Measurements from ENCODE around the gene VMO1.

The VMO1 gene

DNA sequence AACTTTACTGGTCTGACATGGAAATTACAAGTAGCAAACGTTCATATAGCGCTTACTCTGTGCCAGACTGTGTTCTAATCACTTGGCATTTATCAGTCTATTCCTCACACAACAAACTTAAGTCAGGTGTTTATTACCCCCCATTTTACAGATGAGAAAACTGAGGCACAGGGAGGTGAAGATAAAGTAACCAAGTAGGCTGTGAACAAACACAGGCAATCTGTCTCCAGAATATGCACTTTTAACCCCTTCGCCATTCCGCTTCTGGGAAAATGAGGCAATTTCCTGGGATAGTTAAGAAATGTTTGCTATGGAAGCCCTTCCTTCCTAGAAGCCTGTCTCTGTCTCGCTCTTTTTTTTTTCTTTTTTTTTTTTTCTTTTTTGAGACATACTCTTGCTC lies 34.2 kb downstream of the VMO1 start:
- no peak for DNase-seq

DNA sequence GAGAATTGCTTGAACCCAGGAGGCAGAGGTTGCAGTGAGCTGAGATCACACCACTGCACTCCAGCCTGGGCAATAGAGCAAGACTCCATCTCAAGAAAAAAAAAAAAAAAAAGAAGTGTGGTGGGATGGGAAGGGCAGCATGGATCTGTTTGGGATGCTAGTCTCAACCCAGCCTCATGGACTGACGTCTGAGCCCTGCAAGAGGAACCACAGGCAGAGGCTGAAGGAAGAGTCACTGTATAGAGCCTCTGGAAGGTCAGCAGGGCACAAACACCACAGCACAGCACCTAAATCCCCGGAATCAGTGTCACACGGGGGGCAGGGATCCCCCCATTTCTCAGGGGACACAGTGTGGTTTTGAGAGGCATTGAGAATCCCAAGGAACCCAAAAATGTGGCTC lies 35.6 kb downstream of the VMO1 start:
- DNase-seq, result no peak

DNA sequence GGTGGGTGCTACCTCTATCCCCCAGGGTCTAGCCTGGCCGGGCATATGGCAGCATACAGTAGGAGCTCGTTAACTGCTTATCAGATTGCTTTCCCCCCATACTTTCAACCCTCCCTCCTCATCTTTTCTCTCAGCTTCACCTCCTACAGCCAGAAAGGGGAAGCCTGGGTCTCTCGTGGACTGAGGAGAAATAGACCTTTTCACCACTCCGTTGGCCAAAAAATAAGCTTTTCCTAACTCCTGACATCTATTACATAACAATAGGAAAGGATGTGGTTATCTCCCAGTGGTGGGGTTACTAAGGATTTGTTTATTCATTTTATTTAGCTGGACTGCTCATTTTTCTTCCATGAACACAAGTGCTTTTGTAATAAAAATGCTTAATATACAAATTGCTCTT lies 37.5 kb downstream of the VMO1 start:
- DNase-seq, result no peak

DNA sequence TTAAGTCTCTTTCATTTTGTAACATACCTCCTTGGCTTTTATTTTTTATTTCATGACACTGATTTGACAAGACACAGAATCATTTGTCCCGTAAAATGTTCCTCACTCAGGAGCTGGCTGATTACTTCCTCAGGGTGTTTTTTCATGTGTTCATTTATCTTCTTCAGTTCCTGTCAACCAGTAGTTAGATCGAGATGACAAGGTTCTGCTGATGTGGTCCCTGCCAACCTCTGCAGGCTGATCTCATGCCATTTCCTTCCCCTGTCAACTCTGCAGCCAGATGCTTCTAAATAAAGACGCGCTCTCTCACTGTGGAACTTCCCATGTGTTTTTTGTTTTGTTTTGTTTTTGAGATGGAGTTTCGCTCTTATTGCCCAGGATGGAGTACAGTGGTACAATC lies 38.3 kb downstream of the VMO1 start:
- DNase-seq, result no peak

DNA sequence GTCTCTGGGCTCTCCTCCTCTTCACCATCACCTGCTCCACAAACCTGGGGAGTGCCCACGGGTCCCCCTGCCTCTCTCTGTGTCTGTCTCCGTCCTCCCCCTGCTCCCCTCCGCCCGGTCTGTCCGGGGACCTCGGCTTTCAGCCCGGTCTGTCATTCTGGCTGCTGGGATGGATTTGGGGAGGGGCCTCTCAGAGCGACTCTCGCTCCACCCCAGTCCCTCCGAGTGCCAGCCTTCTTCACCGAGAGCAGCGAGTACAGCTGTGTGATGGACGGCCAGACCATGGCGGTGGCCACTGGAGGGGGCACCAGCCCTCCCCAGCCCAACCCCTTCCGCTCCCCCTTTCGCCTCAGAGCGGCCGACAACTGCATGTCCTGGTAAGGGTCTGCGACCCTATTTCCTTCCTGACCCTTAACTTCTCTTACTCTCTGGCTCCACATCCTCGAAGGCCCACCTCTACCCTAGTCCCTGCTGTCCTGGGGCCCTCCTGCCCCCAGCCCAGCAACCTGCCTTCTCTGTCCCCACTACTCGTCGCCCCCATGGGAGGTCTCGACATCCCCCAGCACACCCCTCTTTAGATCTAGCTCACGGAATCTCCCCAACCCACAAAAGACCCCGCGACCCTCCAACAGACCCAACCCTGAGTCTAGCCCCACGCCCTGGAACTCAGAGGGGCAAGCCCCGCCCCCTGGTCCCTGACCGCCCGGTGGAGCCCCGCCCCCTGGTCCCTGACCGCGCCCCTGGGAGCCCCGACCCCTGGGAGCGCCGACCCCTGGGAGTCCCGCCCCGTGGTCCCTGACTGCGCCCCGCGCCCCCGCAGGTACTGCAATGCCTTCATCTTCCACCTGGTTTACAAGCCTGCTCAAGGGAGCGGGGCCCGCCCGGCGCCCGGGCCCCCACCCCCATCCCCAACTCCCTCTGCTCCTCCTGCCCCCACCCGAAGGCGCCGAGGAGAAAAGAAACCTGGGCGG lies 40.9 kb downstream of the VMO1 start:
- no peak for DNase-seq

DNA sequence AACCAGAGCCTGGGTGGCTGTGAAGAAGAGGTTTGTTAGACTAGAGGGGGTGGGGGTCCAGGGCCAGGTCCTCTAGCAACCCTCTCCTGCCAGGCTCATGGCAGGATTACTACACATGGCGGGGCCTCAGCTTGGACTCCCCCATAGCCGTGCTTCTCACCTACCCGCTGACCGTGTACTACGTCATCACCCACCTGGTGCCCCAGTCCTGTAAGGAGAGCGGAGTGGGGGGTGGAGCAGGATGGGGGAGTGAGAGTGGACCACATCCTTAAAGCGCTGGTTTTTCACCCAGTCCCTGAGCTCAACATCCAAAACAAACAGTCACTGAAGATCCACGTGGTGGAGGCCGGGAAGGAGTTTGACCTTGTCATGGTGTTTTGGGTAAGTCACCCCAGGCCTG lies 42.3 kb downstream of the VMO1 start:
- no peak for DNase-seq

DNA sequence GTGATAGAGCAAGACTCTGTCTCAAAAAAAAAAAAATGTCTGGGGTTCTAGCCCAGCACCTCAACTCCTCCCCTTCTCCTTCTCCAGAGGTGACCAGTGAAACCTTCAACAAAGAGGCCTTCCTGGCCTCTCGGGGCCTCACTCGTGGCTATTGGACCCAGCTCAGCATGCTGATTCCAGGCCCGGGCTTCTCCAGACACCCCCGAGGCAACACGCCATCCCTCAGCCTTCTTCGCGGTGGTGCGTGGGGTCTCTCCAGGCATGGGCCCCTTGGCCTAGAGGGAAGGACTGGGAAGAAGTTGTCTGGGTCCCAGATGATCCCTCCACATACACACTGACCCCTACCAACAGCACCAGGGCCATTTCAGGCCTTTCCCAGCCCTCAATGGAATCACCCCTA lies 42.9 kb downstream of the VMO1 start:
- no peak for DNase-seq

DNA sequence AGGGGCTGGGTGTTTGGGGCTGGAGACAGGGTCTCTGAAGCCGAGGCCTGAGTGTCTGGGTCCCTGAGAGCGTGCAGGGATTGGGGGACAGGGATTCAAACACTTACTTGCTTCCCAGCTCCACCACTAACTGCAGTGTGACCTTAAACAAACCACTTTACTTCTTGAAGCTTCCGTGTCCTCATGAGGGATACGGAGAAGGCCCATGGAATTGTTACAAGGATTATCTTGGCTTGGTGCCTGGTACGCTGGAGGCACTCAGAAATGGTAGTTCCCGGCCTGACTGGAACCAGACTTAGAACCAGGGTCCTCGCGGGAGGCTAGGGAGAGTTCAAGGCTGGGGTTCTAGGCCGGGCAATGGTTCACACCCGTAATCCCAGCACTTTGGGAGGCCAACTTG lies 43.5 kb downstream of the VMO1 start:
- DNase-seq, result no peak

DNA sequence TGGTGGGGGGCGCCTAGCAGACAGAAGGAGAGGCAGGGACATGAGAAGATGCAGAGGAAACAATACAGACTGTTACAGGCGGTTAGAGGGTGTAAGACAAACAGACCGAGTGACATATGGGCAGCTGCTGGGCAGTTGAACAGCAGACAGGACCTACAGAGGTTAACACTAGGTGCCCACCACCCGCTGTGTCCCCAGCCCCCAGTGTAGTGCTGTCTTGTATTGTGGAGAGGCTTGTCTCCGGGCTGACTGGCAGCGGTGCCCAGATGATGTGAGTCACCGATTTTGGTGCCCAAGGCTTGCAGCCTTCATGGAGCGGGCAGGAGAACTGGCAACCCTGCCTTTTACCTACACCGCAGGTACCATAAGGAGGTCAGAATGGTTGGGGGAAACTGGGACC lies 44.0 kb downstream of the VMO1 start:
- DNase-seq, result no peak

DNA sequence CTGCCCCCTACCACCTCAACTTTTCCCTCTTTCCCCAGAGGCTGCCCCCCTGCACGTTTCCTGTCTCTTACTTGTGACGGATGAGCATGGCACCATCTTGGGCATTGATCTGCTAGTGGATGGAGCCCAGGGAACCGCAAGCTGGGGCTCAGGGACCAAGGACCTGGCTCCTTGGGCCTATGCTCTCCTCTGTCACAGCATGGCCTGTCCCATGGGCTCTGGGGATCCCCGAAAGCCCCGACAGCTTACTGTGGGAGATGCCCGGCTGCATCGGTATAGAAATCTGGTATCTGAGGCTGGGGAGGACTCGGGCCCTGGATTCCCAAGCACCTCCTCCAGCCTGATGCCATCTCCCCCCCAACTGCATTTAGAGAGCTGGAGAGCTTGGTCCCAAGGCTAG lies 44.6 kb downstream of the VMO1 start:
- DNase-seq, result no peak

DNA sequence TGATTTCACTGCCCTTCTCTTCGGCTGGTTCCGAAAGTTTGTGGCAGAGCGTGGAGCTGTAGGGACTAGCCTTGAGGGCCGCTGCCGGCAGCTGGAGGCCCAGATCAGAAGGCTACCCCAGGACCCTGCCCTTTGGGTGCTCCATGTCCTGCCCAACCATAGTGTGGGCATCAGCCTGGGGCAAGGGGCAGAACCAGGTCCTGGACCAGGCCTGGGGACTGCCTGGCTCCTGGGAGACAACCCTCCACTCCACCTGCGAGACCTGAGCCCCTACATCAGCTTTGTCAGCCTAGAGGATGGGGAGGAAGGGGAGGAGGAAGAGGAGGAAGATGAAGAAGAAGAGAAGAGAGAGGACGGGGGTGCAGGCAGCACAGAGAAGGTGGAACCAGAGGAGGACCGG lies 45.6 kb downstream of the VMO1 start:
- DNase-seq, result no peak

DNA sequence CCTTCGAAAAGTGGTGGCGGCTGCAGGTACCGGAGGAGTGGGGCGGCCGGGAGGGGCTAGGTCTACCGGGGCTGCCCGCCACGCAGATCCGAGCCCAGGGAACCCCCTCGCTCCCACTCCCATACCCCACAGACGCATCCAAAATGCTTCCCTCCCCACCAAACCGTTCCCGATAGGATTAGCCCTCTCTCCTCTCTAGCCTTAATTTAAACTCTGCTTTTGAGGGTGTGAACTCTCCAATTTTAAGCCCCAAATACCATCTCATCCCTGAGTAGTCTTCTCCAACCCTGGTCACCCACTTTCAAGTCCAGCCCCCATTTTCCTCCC lies 46.2 kb downstream of the VMO1 start:
- DNase-seq, result no peak

DNA sequence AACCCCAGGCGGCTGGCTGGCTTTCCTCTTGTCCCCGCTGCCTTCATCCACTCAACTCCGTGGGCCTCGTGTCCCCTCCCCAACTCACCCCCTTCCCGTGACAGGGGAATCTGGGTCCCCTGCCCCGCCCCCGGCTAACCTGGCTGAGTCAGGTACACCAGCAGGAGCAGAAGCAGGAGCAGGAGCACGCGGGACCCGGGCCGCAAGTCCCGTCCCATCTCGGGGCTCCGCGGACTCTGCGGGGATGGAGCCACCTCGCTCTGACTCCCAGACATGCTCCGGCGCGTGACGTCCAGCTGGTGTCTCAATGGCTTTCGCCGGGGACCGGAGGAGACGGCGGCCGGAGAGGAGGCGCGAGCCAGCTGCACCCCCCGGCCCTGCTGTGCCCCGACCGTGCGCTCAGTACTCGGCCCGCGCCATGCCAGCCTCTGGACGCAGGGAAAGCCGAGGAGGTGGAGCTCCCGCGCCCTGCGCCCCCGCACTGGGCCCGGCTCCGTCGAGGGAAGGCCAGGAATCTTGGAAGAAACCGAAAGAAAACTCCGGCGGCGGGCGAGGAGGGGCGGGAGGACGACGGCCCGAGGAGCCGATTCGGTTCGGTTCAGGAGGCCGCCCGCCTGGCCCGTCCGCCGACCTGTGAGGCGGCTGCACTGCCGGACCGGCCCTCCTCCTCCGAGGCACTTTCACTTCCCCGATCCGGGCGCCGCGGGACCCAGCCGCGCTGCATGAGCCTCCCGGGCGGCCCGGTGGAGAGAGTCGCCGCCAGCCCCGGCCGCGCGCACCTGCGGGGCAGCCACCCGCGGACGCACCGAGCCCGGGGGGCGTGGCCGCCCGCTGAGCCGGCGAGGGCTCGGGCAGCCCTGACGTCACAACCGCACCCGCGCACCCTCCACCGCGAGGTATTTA lies 46.8 kb downstream of the VMO1 start, which contains the start of the genes CXCL16 and ZMYND15:
Gene CXCL16 (minus strand): TSS at position 807 of the 903 bp plus-strand sequence. CDS start 589 bp downstream, at position 218.
Gene ZMYND15 (plus strand): TSS at position 712 of the 903 bp plus-strand sequence. CDS start 716 bp downstream, outside the sequence.
- no peak for DNase-seq

DNA sequence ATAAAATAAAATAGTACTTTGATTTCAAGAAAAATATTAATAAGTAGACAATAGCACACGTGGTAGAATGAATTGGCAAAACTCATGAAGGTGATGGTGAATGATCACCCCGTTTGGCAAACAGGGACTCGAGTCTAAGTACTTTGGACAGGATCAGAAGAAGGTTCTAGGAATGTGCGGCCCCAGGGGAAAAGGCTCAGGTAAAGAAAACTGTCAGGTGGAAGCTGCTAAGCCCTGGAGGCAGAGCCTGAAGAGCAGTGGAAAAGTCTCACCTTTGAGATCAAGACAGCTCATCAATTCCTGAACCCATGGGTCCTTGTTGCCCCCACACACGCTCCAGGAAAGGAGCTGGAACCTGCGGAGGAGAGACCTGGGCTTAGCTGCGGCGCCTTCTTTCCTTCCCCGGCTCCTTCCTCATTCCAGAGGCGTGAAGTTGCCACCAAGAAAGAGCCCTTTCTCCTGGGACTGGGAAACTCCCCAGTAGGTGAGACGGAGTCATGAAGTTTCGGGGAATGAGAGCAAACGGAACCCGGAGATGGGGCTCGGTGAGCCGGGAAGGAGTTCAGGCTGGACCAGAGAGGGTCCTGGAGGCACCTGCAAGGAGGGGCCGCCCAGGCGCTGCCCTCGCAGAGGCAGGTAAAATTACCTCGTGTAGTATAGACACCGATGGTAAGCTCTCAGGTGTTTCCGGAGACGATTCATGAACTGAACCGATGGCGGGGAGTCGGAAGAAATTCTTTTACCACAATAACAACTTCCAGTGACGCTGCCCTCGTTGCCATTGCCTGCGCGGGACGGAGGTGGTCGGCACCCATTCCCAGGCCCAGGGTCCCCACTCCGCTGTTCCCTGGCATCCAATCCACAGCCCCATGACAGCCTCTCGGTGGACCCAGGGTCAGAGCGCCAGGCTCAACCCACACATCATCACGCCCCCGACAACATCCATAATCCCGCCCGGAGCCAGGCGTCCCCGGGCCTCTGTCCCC lies 47.7 kb downstream of the VMO1 start:
- no peak for DNase-seq

DNA sequence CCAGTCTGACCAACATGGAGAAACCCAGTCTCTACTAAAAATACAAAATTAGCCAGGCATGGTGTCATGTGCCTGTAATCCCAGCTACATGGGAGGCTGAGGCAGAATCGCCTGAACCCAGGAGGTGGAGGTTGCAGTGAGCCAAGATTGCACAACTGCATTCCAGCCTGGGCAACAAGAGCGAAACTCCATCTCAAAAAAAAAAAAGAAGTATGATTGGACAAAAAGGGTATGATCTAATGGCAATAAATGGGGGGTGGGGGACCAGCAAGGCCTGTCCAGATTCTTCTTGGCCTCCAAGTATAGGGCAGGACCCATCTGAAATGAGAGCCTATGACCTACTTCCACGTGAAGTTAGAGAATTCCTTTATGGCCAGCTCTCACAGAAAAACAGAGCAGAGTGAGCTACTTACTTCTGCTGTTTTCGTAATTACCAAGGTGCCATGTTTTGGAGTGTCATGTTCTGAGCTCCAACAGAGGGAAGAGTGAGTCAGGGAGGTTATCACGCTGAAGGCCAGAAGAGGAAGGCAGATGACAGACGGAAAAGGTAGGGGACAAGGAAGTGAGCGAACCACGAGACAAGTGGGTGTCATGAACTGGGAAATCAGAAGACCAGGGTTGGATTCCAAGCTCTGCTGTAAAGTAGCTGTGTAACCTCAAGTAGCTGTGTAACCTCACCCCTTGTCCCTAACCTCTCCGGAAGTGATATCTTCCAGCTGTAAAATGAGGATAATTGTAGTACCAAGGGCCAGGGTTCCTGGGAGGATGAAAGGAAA lies 50.1 kb downstream of the VMO1 start:
- DNase-seq, result no peak
